ENCODE results near the gene VPS35.

The VPS35 gene

DNA sequence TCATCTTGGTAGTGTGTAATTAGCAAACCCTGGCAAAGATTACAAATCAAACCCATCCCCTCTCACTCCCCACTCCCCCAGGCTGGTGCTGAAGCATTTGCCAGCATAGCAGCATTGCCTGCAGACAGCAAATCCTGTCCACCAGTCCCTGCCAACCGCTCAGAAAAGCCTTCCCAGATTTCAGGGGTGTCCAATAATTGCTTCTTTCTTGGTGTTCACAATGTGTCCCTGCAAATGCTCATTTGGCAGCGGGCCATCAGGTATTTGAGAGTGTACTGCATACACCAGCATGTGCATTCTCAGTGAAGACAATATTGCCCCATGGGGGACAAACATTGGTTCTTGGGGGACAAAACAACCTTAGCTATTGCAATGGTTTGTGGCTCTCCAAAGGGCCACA is 28.7 kb upstream of the VPS35 start:
- no peak overlapping the region for H2AK5ac ChIP-seq (ENCODE audit: low read length)
- no peaks in the 10 kb centered on the region for H3K9me3 ChIP-seq (ENCODE audit: insufficient read depth, low read depth, low read length)
- no peak for DNase-seq
- H3K4me1 ChIP-seq (ENCODE audit: control insufficient read depth in 1 of 2, insufficient read depth in 2 of 2, low read length in 2 of 2): peaks cover 0 to 2% of the 10 kb centered on the region in 2 experiments
- peaks cover 4% of the 10 kb centered on the region for H3K79me1 ChIP-seq (ENCODE audit: low read length)
- no peak overlapping the region for H3K18ac ChIP-seq (ENCODE audit: low read length)
- H4K12ac ChIP-seq (ENCODE audit: low read depth, low read length): no peak overlapping the region
- H3K27me3 ChIP-seq (ENCODE audit: insufficient read depth, low read length): no peaks in the 10 kb centered on the region
- H3K4ac ChIP-seq (ENCODE audit: low read depth, low read length): no peak overlapping the region
- no peak overlapping the region for H2BK120ac ChIP-seq (ENCODE audit: insufficient read depth, low read length, poor library complexity)
- H3K36me3 ChIP-seq (ENCODE audit: control insufficient read depth in 1 of 2, insufficient read depth in 2 of 2, low read length in 2 of 2): peaks cover 0 to 3% of the 10 kb centered on the region in 2 experiments
- no peak overlapping the region for H2BK12ac ChIP-seq (ENCODE audit: low read length)
- no peak overlapping the region for H2BK5ac ChIP-seq (ENCODE audit: low read depth, low read length, poor library complexity)
- no peak overlapping the region for H3K27ac ChIP-seq (ENCODE audit: low read depth, low read length)
- H4K8ac ChIP-seq (ENCODE audit: low read depth, low read length): no peak overlapping the region
- no peak overlapping the region for H3K4me3 ChIP-seq (ENCODE audit: low read depth, low read length)
- no peak overlapping the region for H3K4me2 ChIP-seq (ENCODE audit: low read length)
- H4K91ac ChIP-seq (ENCODE audit: low read depth, low read length): no peak overlapping the region
- WGBS (ENCODE audit: extremely low coverage, insufficient coverage, insufficient read length): no CpG with 5 or more reads among the region's 2 CpGs
- H2AFZ ChIP-seq (ENCODE audit: insufficient read depth, low read length, poor library complexity): no peak overlapping the region
- no peak overlapping the region for H3K23ac ChIP-seq (ENCODE audit: low read length)
- no peak overlapping the region for H3K9ac ChIP-seq (ENCODE audit: low read length)
- no peaks in the 10 kb centered on the region for H3K79me2 ChIP-seq (ENCODE audit: control insufficient read depth, insufficient read depth, low read length, poor library complexity)
- H3K14ac ChIP-seq (ENCODE audit: low read length): no peak overlapping the region

DNA sequence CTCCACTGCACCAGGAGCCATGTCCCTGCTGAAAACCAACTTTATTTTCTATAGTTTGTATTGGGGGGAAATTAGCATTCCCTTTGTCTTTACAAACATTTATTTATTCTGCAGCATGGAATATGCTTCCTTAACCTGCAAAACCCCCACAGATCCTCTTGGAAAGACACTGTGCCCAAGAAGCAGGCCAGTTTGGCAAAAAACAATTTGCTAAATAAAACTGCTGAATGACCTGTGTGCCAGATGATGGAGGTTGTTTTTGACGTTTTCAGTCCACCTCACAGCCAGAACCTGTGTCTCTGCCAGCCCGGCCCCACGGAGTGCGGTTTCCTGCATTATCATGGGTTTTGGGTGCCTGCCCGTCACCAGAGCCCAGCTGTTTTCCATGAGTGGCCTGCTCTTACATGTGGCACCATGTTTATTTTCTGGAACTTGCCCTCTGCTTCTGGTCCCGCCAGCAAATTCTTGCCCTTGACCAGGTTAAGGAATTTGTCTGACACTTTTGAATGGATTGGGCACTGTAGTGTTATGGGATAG is 26.9 kb upstream of the VPS35 start:
- Histone ChIP-seq H3K36me3 (ENCODE audit: control insufficient read depth in 1 of 2, insufficient read depth in 2 of 2, low read length in 2 of 2) (no peaks in the 10 kb centered on the region), H3K27me3 (ENCODE audit: insufficient read depth, low read length) (no peaks in the 10 kb centered on the region), H3K18ac (ENCODE audit: low read length) (no peak overlapping the region), H3K4me3 (ENCODE audit: low read depth, low read length) (no peak overlapping the region), H2BK5ac (ENCODE audit: low read depth, low read length, poor library complexity) (no peak overlapping the region), H4K8ac (ENCODE audit: low read depth, low read length) (no peak overlapping the region), H4K12ac (ENCODE audit: low read depth, low read length) (no peak overlapping the region), H3K14ac (ENCODE audit: low read length) (no peak overlapping the region), H3K4me1 (ENCODE audit: control insufficient read depth in 1 of 2, insufficient read depth in 2 of 2, low read length in 2 of 2) (peaks cover 0 to 8% of the 10 kb centered on the region in 2 experiments), H3K4ac (ENCODE audit: low read depth, low read length) (no peak overlapping the region), H3K23ac (ENCODE audit: low read length) (no peak overlapping the region), H4K91ac (ENCODE audit: low read depth, low read length) (no peak overlapping the region), H2BK120ac (ENCODE audit: insufficient read depth, low read length, poor library complexity) (no peak overlapping the region), H3K27ac (ENCODE audit: low read depth, low read length) (no peak overlapping the region), H2BK12ac (ENCODE audit: low read length) (peak overlapping the region; percentile 14), H3K9me3 (ENCODE audit: insufficient read depth, low read depth, low read length) (no peaks in the 10 kb centered on the region), H3K79me2 (ENCODE audit: control insufficient read depth, insufficient read depth, low read length, poor library complexity) (peaks cover 1% of the 10 kb centered on the region), H3K79me1 (ENCODE audit: low read length) (peaks cover 4% of the 10 kb centered on the region), H3K9ac (ENCODE audit: low read length) (no peak overlapping the region), H2AK5ac (ENCODE audit: low read length) (peak overlapping the region; percentile 43), H2AFZ (ENCODE audit: insufficient read depth, low read length, poor library complexity) (no peak overlapping the region), H3K4me2 (ENCODE audit: low read length) (no peak overlapping the region)
- DNase-seq: no peak
- WGBS (ENCODE audit: extremely low coverage, insufficient coverage, insufficient read length): no CpG with 5 or more reads among the region's 6 CpGs

DNA sequence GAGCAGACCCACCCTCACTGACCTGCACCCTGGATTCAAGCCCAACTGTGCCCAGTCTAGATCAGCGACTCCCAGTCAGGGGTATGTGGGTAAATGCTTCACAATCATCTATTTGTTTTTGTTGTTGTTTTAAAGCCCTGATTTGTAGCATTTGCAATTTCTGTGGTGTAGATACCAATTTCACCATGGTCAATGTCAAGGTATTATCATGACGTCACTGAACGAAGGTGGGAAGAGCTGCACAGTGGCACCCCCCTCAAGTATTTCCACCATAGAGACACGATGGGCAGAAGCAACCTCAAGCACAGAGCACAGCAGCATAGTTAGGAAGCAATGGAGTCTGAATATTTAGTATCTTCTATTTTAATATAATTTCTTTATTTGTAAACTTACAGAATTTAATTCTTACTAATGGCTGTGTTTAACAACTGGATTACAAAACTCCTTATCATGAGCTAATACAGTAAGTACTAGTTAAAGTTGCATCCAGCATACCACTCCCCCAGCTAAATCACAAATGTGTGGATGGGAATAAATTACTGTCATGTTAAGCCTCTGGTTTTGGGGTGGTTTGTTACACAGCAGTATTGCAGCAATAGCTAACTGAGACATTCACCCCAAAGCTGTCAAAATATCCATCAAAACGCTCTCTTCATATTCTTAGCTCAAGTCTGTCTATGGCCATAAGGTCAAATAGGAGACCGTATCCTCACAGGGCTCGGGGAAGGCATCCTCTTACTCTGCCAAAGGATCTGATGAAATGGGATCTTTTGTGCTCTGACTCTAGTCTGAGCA is 26.0 kb upstream of the VPS35 start:
- H2AFZ ChIP-seq (ENCODE audit: insufficient read depth, low read length, poor library complexity): no peak overlapping the region
- peak overlapping the region; percentile 52 for H3K18ac ChIP-seq (ENCODE audit: low read length)
- no peak overlapping the region for H4K12ac ChIP-seq (ENCODE audit: low read depth, low read length)
- peak overlapping the region; percentile 82 for H2BK12ac ChIP-seq (ENCODE audit: low read length)
- no peak overlapping the region for H3K4me3 ChIP-seq (ENCODE audit: low read depth, low read length)
- WGBS (ENCODE audit: extremely low coverage, insufficient coverage, insufficient read length): no CpG with 5 or more reads among the region's 7 CpGs
- H3K23ac ChIP-seq (ENCODE audit: low read length): no peak overlapping the region
- peaks cover 4% of the 10 kb centered on the region for H3K79me1 ChIP-seq (ENCODE audit: low read length)
- no peak overlapping the region for H4K8ac ChIP-seq (ENCODE audit: low read depth, low read length)
- H3K4ac ChIP-seq (ENCODE audit: low read depth, low read length): no peak overlapping the region
- H3K4me1 ChIP-seq (ENCODE audit: control insufficient read depth in 1 of 2, insufficient read depth in 2 of 2, low read length in 2 of 2): peaks cover 0 to 8% of the 10 kb centered on the region in 2 experiments
- H3K9ac ChIP-seq (ENCODE audit: low read length): no peak overlapping the region
- H3K14ac ChIP-seq (ENCODE audit: low read length): no peak overlapping the region
- DNase-seq: no peak
- H2AK5ac ChIP-seq (ENCODE audit: low read length): peak overlapping the region; percentile 23
- H3K36me3 ChIP-seq (ENCODE audit: control insufficient read depth in 1 of 2, insufficient read depth in 2 of 2, low read length in 2 of 2): no peaks in the 10 kb centered on the region
- H3K4me2 ChIP-seq (ENCODE audit: low read length): no peak overlapping the region
- H3K27ac ChIP-seq (ENCODE audit: low read depth, low read length): no peak overlapping the region
- H3K27me3 ChIP-seq (ENCODE audit: insufficient read depth, low read length): no peaks in the 10 kb centered on the region
- peak overlapping the region; percentile 80 for H2BK120ac ChIP-seq (ENCODE audit: insufficient read depth, low read length, poor library complexity)
- H3K79me2 ChIP-seq (ENCODE audit: control insufficient read depth, insufficient read depth, low read length, poor library complexity): peaks cover 1% of the 10 kb centered on the region
- H3K9me3 ChIP-seq (ENCODE audit: insufficient read depth, low read depth, low read length): no peaks in the 10 kb centered on the region
- H2BK5ac ChIP-seq (ENCODE audit: low read depth, low read length, poor library complexity): no peak overlapping the region
- peak overlapping the region; percentile 74 for H4K91ac ChIP-seq (ENCODE audit: low read depth, low read length)

DNA sequence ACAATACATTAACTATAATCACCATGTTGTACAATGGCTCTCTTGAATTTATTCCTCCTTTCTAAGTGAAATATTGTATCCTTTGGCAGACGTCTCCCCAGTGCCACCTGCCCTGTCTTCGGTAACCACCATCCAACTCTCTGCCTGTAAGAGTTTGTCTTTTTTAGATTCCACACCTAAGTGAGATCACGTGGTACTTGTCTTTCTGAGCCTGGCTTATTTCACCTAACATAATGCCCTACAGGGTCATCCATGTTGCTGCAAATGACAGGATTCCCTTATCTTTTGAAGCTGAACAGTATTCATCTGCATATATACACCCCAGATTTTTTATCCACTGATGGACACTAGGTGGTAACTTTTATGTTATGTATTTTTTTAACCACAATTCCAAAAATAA is 24.7 kb upstream of the VPS35 start:
- Histone ChIP-seq H3K18ac (ENCODE audit: low read length) (no peak overlapping the region), H3K27me3 (ENCODE audit: insufficient read depth, low read length) (no peaks in the 10 kb centered on the region), H3K79me1 (ENCODE audit: low read length) (peaks cover 4% of the 10 kb centered on the region), H2BK5ac (ENCODE audit: low read depth, low read length, poor library complexity) (no peak overlapping the region), H4K8ac (ENCODE audit: low read depth, low read length) (no peak overlapping the region), H3K4ac (ENCODE audit: low read depth, low read length) (no peak overlapping the region), H2AFZ (ENCODE audit: insufficient read depth, low read length, poor library complexity) (no peak overlapping the region), H3K14ac (ENCODE audit: low read length) (no peak overlapping the region), H3K23ac (ENCODE audit: low read length) (no peak overlapping the region), H2AK5ac (ENCODE audit: low read length) (no peak overlapping the region), H2BK120ac (ENCODE audit: insufficient read depth, low read length, poor library complexity) (no peak overlapping the region), H3K9me3 (ENCODE audit: insufficient read depth, low read depth, low read length) (no peaks in the 10 kb centered on the region), H3K9ac (ENCODE audit: low read length) (no peak overlapping the region), H3K27ac (ENCODE audit: low read depth, low read length) (no peak overlapping the region), H3K4me3 (ENCODE audit: low read depth, low read length) (no peak overlapping the region), H4K12ac (ENCODE audit: low read depth, low read length) (no peak overlapping the region), H3K4me2 (ENCODE audit: low read length) (no peak overlapping the region), H3K4me1 (ENCODE audit: control insufficient read depth in 1 of 2, insufficient read depth in 2 of 2, low read length in 2 of 2) (peaks cover 0 to 9% of the 10 kb centered on the region in 2 experiments), H4K91ac (ENCODE audit: low read depth, low read length) (no peak overlapping the region), H2BK12ac (ENCODE audit: low read length) (no peak overlapping the region), H3K79me2 (ENCODE audit: control insufficient read depth, insufficient read depth, low read length, poor library complexity) (peaks cover 1% of the 10 kb centered on the region), H3K36me3 (ENCODE audit: control insufficient read depth in 1 of 2, insufficient read depth in 2 of 2, low read length in 2 of 2) (no peaks in the 10 kb centered on the region)
- DNase-seq: no peak
- WGBS (ENCODE audit: extremely low coverage, insufficient coverage, insufficient read length): no CpG with 5 or more reads among the region's 3 CpGs
